NB4 (cell line): ENCODE results near the gene SORBS1.

Source experiments
- CTCF ChIP-seq: IDR thresholded peaks from one replicate; pipeline ENCODE4 v1.5.1; 2012; ENCODE audit warnings: low read depth, low read length
- MYC ChIP-seq: IDR thresholded peaks from 2 replicates; pipeline ENCODE4 v1.6.1; 2011; ENCODE audit warnings: low read depth, low read length
- POLR2A ChIP-seq: IDR thresholded peaks from 2 replicates; pipeline ENCODE4 v1.6.1; 2011; ENCODE audit warnings: mild to moderate bottlenecking; ENCODE audit not compliant: insufficient read length; ENCODE audit errors: extremely low read depth
- TF ChIP-seq, protein P1 (sequence below): IDR thresholded peaks from 2 replicates; pipeline ENCODE4 v1.6.1; 2011; ENCODE audit warnings: low read depth, low read length

DNA sequence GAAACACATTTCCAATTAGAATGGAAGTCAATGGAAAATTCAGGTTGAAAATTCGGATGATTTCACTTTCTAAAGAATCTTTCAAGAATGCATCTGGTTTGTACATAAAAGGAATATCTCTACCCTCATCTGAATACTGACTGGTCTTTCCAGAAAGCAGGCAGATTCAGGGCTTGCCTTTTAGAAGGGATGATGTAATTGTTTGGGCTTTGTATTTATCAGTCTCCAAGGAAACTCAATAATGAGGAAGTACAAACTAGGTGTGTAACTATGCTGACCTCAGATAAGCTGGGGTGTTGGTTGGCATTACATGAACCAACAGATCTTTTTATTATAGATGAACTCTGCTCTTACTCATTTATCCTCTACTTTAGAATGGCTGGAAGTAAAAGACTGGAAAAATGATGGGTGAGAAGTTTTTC, 294.5 kb downstream of the SORBS1 start:
- TF ChIP-seq, protein P1, sequence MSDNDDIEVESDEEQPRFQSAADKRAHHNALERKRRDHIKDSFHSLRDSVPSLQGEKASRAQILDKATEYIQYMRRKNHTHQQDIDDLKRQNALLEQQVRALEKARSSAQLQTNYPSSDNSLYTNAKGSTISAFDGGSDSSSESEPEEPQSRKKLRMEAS, result no peak
- TF ChIP-seq CTCF (no peak), POLR2A (no peak), MYC (no peak)
